ENCODE measurements around the gene SPEG. TPM values are rescaled to one million over a fixed set of nuclear protein-coding genes. Genes with fewer than 3 reads are reported as not detected.
"Not testable (repeated sequence)": the region's sequence is repeated elsewhere in the genome, so short reads cannot be mapped to it uniquely, and the experiment has no call there.

Gene SPEG
- total RNA-seq, 2 experiments from 2014 or later = 1.3 to 1.4 TPM

DNA sequence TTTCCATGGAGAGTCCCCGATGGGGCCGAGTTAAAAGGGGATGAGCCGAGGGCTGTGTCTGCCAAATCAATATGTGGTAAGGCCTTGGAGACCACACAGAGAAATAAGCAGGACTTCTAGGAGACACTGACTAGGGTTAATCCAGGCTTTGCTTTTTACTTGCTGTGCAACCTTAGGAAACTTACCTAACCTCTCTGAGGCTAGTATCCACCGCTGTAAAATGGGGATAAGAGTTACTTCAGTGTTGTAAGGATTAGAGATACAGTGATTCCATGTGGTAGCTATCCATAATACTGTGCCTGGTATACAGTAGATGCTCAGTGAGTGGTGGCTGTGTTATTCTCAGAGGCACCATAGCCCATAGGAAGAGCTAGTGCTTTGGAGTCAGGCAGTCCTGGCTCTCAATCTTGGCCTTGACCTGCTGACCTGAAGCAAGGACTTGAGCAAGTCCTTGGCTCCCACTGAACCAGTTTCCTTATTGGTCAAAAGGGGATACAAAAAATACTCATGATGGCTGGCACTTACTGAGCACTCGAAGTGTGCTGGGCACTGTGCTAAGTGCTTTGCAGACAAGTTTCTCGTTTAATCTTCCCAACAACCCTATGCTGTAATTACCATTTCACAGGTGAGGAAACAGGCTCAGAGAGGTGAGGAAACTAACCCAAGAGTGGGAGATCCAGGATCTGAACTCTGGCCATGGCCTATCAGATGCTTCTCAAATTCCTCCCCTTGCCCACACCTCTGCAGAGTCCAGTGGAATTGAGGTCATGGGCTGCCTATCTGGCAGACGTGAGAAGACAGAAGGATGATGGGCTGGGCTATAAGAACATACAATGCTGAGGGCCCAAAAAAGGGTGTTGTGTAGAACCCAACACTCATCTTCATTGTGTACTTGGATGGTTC is 28.4 kb upstream of the SPEG start:
- CTCF ChIA-PET = no interaction called here
- H3K4me1 Mint-ChIP-seq (ENCODE audit: low read depth) = no peaks in the 10 kb centered on the region
- H3K36me3 Mint-ChIP-seq (ENCODE audit: low read depth) = no peaks in the 10 kb centered on the region
- no peak for DNase-seq
- intact Hi-C loops (cut with micrococcal nuclease) = no loop called here
- H3K4me3 Mint-ChIP-seq = no peak overlapping the region
- H3K9me3 Mint-ChIP-seq = no peaks in the 10 kb centered on the region
- no peaks in the 10 kb centered on the region for H3K27me3 Mint-ChIP-seq (ENCODE audit: low read depth)
- H3K27ac Mint-ChIP-seq = no peak overlapping the region

DNA sequence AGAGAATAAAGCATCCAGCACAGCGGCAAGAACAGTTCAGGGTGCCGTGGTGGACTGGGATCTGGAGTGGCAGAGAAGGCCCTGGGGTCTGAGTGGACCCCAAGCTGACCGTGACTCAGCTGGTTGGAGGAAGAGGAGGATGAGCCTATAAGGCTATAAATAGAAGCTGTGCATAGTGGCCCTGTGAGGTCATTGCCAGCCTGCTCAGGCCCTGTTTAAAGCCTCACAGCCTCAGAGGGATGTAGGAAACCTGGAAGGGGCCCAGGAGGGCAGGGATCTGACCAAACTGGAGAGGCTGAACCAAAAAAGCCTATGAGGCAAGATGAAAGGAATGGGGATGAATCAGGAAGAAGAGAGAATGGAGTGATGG is 27.8 kb upstream of the SPEG start:
- H3K27me3 Mint-ChIP-seq (ENCODE audit: low read depth) = no peaks in the 10 kb centered on the region
- intact Hi-C loops (cut with micrococcal nuclease) = no loop called here
- DNase-seq = no peak
- H3K27ac Mint-ChIP-seq = no peak overlapping the region
- H3K4me1 Mint-ChIP-seq (ENCODE audit: low read depth) = no peaks in the 10 kb centered on the region
- CTCF ChIA-PET = no interaction called here
- H3K36me3 Mint-ChIP-seq (ENCODE audit: low read depth) = no peaks in the 10 kb centered on the region
- H3K9me3 Mint-ChIP-seq = no peaks in the 10 kb centered on the region
- no peak overlapping the region for H3K4me3 Mint-ChIP-seq

DNA sequence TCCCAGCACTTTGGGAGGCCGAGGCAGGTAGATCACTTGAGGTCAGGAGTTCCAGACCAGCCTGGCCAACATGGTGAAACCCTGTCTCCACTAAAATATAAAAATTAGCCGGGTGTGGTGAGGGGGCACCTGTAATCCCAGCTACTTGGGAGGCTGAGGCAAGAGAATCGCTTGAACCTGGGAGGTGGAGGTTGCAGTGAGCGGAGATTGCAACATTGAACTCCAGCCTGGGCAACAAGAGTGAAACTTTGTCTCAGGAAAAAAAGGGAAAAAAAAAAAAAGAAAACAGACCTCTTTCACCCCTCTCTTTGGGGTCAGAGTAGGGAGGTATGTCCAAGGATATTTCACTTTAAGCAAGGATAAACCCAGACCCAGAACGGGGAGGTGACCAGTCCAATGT is 27.3 kb upstream of the SPEG start:
- DNase-seq; H3K27ac Mint-ChIP-seq; intact Hi-C loops (cut with micrococcal nuclease); H3K4me1 Mint-ChIP-seq (ENCODE audit: low read depth); H3K4me3 Mint-ChIP-seq; H3K36me3 Mint-ChIP-seq (ENCODE audit: low read depth); H3K9me3 Mint-ChIP-seq; H3K27me3 Mint-ChIP-seq (ENCODE audit: low read depth): not testable (repeated sequence)
- CTCF ChIA-PET = interaction anchor here (1.0 kb wide), 1 partner anchor 69 kb away, joined by 3 read pairs; no protein-coding TSS in a partner anchor

DNA sequence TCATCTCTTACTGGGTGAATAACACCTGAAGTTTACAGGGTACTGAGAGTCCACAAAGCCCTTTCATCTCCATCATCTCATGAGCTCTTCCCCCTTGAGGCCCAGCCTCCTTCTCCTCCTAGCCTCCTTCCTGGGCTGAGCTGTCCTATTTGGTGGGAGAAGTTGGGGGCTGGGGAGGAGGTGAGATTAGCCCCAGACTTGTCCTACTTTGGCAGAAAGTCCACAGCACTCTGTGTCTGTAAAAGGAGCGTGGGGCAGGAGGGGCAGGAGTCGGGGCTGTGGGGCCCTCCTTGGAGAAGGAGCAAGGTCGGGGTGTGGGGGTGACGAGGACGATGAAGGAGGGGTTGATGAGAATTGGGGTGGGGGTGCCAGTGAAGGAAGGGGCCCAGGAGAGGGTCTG is 26.4 kb upstream of the SPEG start:
- no peak for DNase-seq
- intact Hi-C loops (cut with micrococcal nuclease) = no loop called here
- no peaks in the 10 kb centered on the region for H3K36me3 Mint-ChIP-seq (ENCODE audit: low read depth)
- H3K4me3 Mint-ChIP-seq = no peak overlapping the region
- peaks cover 2% of the 10 kb centered on the region for H3K27me3 Mint-ChIP-seq (ENCODE audit: low read depth)
- CTCF ChIA-PET = interaction anchor here (0.6 to 2.1 kb wide), 4 partner anchors 55 to 121 kb away, joined by 3 to 7 read pairs (median 3); no protein-coding TSS in a partner anchor
- peaks cover 3% of the 10 kb centered on the region for H3K9me3 Mint-ChIP-seq
- H3K4me1 Mint-ChIP-seq (ENCODE audit: low read depth) = no peaks in the 10 kb centered on the region
- H3K27ac Mint-ChIP-seq = no peak overlapping the region

DNA sequence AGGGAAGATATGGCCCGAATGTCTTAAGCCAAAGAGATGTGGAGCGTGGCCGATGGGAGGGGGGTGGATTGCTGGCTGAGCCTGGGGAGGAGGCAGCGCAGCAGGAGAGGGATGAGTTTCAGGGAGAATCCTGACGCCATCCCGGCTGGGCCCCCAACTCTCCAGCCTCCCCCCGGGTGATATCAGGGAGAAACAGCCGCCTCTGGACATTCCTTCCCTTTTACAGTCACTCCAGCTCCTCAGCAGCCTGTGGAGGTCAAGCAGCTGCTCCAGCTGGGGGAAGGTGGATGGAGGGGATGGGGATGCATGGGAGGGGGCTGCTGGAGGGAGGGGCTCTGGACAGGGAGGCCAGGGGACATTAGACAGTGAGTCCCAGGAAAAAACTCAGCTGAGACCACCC is 26.0 kb upstream of the SPEG start:
- CTCF ChIA-PET = interaction anchor here (0.6 to 2.1 kb wide), 3 partner anchors 55 to 121 kb away, joined by 3 to 7 read pairs (median 3); no protein-coding TSS in a partner anchor
- Mint-ChIP-seq H3K36me3 (ENCODE audit: low read depth) (no peaks in the 10 kb centered on the region), H3K9me3 (peaks cover 3% of the 10 kb centered on the region), H3K4me3 (no peak overlapping the region), H3K27me3 (ENCODE audit: low read depth) (peaks cover 2% of the 10 kb centered on the region), H3K27ac (no peak overlapping the region), H3K4me1 (ENCODE audit: low read depth) (no peaks in the 10 kb centered on the region)
- no peak for DNase-seq
- intact Hi-C loops (cut with micrococcal nuclease) = no loop called here

DNA sequence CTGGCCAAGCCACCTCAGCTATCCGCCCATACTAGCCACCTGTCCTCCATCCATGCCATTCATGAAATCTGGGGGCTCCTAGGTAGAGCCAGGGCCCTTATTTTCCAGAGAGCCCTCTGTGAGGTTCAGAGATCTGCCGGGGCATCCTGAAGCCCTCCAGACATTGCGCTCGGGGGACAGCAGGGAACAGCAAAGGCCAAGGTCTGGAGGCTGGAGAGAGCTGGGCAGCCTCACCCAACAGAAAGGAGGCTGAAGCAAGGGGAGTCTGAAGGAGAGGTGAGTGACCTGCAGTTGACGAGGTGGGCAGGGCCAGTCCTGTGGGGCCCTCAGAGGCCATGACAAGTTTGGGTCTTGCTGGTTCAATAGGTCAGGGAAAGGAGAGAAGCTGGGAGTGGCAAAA is 25.0 kb upstream of the SPEG start:
- H3K27me3 Mint-ChIP-seq (ENCODE audit: low read depth) = peaks cover 6% of the 10 kb centered on the region
- CTCF ChIA-PET = interaction anchor here (2.1 kb wide), 1 partner anchor 120 kb away, joined by 7 read pairs; no protein-coding TSS in a partner anchor
- peaks cover 3% of the 10 kb centered on the region for H3K9me3 Mint-ChIP-seq
- no peak overlapping the region for H3K4me3 Mint-ChIP-seq
- intact Hi-C loops (cut with micrococcal nuclease) = no loop called here
- no peak overlapping the region for H3K27ac Mint-ChIP-seq
- DNase-seq = no peak
- H3K36me3 Mint-ChIP-seq (ENCODE audit: low read depth) = no peaks in the 10 kb centered on the region
- H3K4me1 Mint-ChIP-seq (ENCODE audit: low read depth) = no peaks in the 10 kb centered on the region

DNA sequence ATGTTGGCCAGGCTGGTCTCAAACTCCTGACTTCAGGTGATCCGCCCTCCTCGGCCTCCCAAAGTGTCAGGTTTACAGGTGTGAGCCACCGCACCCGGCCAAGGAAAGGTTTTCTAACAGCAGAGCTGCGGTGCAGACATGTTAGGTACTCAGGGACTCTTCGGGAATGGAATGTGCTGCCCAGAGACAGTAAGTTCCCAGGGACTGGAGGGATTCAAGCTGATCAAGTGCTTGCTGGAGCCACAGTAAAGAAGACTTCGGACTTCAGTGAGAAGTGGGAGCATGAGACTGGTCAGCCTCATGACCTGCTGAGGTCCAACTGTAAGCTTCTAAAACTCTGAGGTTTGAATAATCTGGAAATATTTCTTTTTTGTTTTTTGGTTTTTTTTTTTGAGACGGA is 24.3 kb upstream of the SPEG start:
- H3K36me3 Mint-ChIP-seq (ENCODE audit: low read depth) = no peaks in the 10 kb centered on the region
- H3K27me3 Mint-ChIP-seq (ENCODE audit: low read depth) = peaks cover 10% of the 10 kb centered on the region
- peaks cover 3% of the 10 kb centered on the region for H3K9me3 Mint-ChIP-seq
- no peak overlapping the region for H3K4me3 Mint-ChIP-seq
- no peak for DNase-seq
- intact Hi-C loops (cut with micrococcal nuclease) = no loop called here
- H3K27ac Mint-ChIP-seq = no peak overlapping the region
- no peaks in the 10 kb centered on the region for H3K4me1 Mint-ChIP-seq (ENCODE audit: low read depth)
- CTCF ChIA-PET = interaction anchor here (0.6 to 0.7 kb wide), 2 partner anchors 340 to 685 kb away, joined by 3 read pairs; no protein-coding TSS in a partner anchor

DNA sequence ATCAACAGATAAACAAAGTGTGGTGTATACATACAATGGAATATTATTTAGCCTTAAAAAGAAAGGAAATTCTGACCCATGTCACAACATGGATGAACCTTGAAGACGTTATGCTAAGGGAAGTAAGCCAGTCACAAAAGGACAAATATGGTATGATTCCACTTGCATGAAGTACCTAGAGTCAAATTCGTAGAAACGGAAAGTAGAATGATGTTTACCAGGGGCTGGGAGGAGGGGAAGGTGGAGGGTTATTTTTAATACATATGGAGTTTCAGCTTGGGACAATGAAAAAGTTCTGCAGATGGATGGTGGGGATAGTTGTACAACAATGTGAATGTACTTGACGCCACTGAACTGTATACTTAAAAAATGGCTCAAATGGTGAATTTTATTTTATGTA is 19.8 kb upstream of the SPEG start:
- CTCF ChIA-PET = interaction anchor here (1.2 kb wide), 1 partner anchor 13 kb away, joined by 3 read pairs; no protein-coding TSS in a partner anchor
- H3K4me1 Mint-ChIP-seq (ENCODE audit: low read depth) = no peaks in the 10 kb centered on the region
- no peak overlapping the region for H3K4me3 Mint-ChIP-seq
- no peak overlapping the region for H3K27ac Mint-ChIP-seq
- intact Hi-C loops (cut with micrococcal nuclease) = no loop called here
- no peaks in the 10 kb centered on the region for H3K36me3 Mint-ChIP-seq (ENCODE audit: low read depth)
- DNase-seq = no peak
- peaks cover 24% of the 10 kb centered on the region for H3K27me3 Mint-ChIP-seq (ENCODE audit: low read depth)
- peaks cover 3% of the 10 kb centered on the region for H3K9me3 Mint-ChIP-seq

DNA sequence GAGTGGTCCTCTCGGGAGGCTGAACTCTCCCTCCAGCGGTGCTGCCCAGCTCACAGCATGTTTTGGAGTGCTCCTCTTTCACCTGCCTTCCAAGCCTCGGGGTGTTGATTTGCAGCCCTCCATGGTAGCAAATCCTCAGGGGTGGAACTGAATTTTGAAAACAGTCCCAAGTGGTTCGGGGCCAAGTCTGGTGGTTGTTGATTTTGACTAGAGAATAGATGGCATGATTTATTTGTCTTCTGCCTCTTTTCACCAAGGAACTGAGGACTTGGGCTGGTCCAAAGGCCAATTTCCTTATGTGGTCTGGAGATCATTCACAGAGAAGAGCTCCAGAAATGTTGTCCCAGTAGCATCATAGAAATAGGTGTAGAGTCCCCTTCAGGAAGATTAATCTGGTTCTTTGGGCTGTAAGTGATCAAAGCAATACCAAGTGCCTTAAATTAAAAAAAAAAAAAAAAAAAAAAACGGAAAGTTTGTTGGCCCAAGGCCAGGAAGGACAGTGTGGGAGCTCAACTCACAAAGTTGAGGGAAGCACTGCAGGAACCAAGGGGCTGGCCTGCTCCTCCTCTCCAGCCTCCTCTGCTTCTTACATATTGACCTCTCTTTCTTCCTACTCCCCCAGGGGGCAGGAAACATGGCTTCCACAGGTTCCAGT is 18.9 kb upstream of the SPEG start:
- no peak for DNase-seq
- Mint-ChIP-seq H3K9me3 (peaks cover 3% of the 10 kb centered on the region), H3K27ac (no peak overlapping the region), H3K4me1 (ENCODE audit: low read depth) (no peaks in the 10 kb centered on the region), H3K36me3 (ENCODE audit: low read depth) (no peaks in the 10 kb centered on the region), H3K4me3 (no peak overlapping the region), H3K27me3 (ENCODE audit: low read depth) (peaks cover 32% of the 10 kb centered on the region)
- intact Hi-C loops (cut with micrococcal nuclease) = no loop called here
- CTCF ChIA-PET = interaction anchor here (0.7 to 1.2 kb wide), 2 partner anchors 14 to 312 kb away, joined by 3 to 5 read pairs; no protein-coding TSS in a partner anchor

DNA sequence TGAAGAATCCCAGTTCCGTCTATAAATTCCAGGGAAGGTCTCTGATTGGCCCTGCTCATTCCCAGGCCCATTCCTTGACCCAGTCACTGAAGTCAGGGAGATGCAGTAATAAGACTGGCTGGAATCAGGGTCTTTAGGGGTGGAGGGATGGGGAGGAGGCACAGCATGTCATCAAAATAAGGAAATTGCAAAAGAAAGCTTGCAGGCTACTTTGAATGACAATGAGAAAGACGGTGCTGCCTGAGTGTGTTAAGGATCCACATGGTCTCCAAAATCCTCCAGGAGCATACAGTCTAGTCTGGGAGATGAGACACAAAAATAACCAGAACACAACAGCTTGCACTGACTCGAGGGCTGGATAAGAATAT is 18.4 kb upstream of the SPEG start:
- H3K27me3 Mint-ChIP-seq (ENCODE audit: low read depth) = peaks cover 34% of the 10 kb centered on the region
- CTCF ChIA-PET = interaction anchor here (0.7 to 1.0 kb wide), 3 partner anchors 14 to 313 kb away, joined by 3 to 5 read pairs (median 4); no protein-coding TSS in a partner anchor
- peaks cover 3% of the 10 kb centered on the region for H3K9me3 Mint-ChIP-seq
- H3K27ac Mint-ChIP-seq = no peak overlapping the region
- intact Hi-C loops (cut with micrococcal nuclease) = no loop called here
- DNase-seq = no peak
- H3K4me1 Mint-ChIP-seq (ENCODE audit: low read depth) = no peaks in the 10 kb centered on the region
- no peak overlapping the region for H3K4me3 Mint-ChIP-seq
- no peaks in the 10 kb centered on the region for H3K36me3 Mint-ChIP-seq (ENCODE audit: low read depth)

DNA sequence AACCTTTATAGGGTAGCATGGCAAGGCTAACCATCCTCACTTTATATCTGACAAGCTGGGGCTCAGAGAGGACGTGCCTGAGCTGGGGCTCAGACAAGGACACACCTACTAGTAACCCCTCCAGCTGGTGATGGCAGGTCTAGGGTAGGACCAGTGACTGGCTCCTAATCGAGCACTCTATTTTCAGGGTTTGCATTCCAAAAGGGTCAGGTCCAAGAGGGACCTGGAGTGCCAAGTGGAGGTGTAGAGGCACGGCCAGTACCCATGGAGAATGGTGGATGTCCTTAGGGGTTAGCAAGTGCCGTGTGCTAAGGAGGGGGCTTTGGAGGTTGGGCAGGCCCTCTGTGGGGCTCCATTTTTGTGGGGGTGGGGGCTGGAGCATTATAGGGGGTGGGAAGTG is 17.7 kb upstream of the SPEG start:
- Mint-ChIP-seq H3K27me3 (ENCODE audit: low read depth) (peaks cover 35% of the 10 kb centered on the region), H3K4me3 (no peak overlapping the region)

DNA sequence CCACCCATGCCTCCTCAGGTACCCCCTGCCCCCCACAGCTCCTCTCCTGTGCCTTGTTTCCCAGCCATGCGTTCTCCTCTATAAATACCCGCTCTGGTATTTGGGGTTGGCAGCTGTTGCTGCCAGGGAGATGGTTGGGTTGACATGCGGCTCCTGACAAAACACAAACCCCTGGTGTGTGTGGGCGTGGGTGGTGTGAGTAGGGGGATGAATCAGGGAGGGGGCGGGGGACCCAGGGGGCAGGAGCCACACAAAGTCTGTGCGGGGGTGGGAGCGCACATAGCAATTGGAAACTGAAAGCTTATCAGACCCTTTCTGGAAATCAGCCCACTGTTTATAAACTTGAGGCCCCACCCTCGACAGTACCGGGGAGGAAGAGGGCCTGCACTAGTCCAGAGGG is 17.3 kb upstream of the SPEG start:
- DNase-seq = no peak
- H3K36me3 Mint-ChIP-seq (ENCODE audit: low read depth) = no peaks in the 10 kb centered on the region
- no peaks in the 10 kb centered on the region for H3K4me1 Mint-ChIP-seq (ENCODE audit: low read depth)
- no peak overlapping the region for H3K27ac Mint-ChIP-seq
- H3K4me3 Mint-ChIP-seq = no peak overlapping the region
- intact Hi-C loops (cut with micrococcal nuclease) = no loop called here
- H3K9me3 Mint-ChIP-seq = peaks cover under 1% of the 10 kb centered on the region
- H3K27me3 Mint-ChIP-seq (ENCODE audit: low read depth) = peaks cover 37% of the 10 kb centered on the region
- CTCF ChIA-PET = interaction anchor here (0.6 to 2.1 kb wide), 5 partner anchors 14 to 1883 kb away, joined by 3 to 8 read pairs (median 3); no protein-coding TSS in a partner anchor

More for the DNA sequence above, 17.7 kb upstream of the SPEG start:
- Mint-ChIP-seq H3K4me1 (ENCODE audit: low read depth) (no peaks in the 10 kb centered on the region), H3K27ac (no peak overlapping the region), H3K36me3 (ENCODE audit: low read depth) (no peaks in the 10 kb centered on the region), H3K9me3 (peaks cover 3% of the 10 kb centered on the region)
- CTCF ChIA-PET = interaction anchor here (0.6 to 2.1 kb wide), 4 partner anchors 13 to 1883 kb away, joined by 3 to 8 read pairs (median 4); no protein-coding TSS in a partner anchor
- intact Hi-C loops (cut with micrococcal nuclease) = no loop called here
- no peak for DNase-seq

Measured in activated naive CD4-positive, alpha-beta T cell treated with anti-CD3 and anti-CD28 coated beads for 36 hours (primary cell).